H9 (cell line): ENCODE data around the gene LRP1B. TPM values are rescaled to one million over a fixed set of nuclear protein-coding genes. Genes with fewer than 3 reads are reported as not detected.

Source experiments
- DNase-seq: peaks from one replicate; pipeline ENCODE4 v3.0.0-alpha.2; 2017
- H2AFZ ChIP-seq: one replicate; pipeline ENCODE4 v1.6.1; 2013; ENCODE audit warnings: mild to moderate bottlenecking, low read length, control low read depth, moderate library complexity
- H2AK5ac ChIP-seq: 2 replicates; pipeline ENCODE4 v1.6.1; 2013; ENCODE audit warnings: low read length, control low read depth, mixed read lengths; ENCODE audit not compliant: insufficient read length
- H2BK120ac ChIP-seq: one replicate; pipeline ENCODE4 v1.6.1; 2013; ENCODE audit warnings: low read depth, mild to moderate bottlenecking, low read length, control low read depth, inconsistent platforms; ENCODE audit not compliant: poor library complexity, severe bottlenecking
- H2BK12ac ChIP-seq: 2 replicates; pipeline ENCODE4 v1.6.1; 2013; ENCODE audit warnings: low read length, control low read depth, mixed read lengths, low read depth; ENCODE audit not compliant: insufficient read length
- H2BK15ac ChIP-seq: 2 replicates; pipeline ENCODE4 v1.6.1; 2013; ENCODE audit warnings: low read depth, low read length, control low read depth
- H2BK20ac ChIP-seq: one replicate; pipeline ENCODE4 v1.6.1; 2013; ENCODE audit warnings: low read depth, mild to moderate bottlenecking, low read length, control low read depth, inconsistent platforms; ENCODE audit not compliant: poor library complexity, severe bottlenecking
- H2BK5ac ChIP-seq: 2 replicates; pipeline ENCODE4 v1.6.1; 2013; ENCODE audit warnings: low read length, control low read depth, mixed read lengths; ENCODE audit not compliant: insufficient read length
- H3K14ac ChIP-seq: 2 replicates; pipeline ENCODE4 v1.6.1; 2013; ENCODE audit warnings: low read length, control low read depth; ENCODE audit not compliant: insufficient read depth
- H3K18ac ChIP-seq: 2 replicates; pipeline ENCODE4 v1.6.1; 2013; ENCODE audit warnings: low read depth, mild to moderate bottlenecking, mixed read lengths, low read length, control low read depth; ENCODE audit not compliant: insufficient read length
- H3K23ac ChIP-seq: 2 replicates; pipeline ENCODE4 v1.6.1; 2013; ENCODE audit warnings: low read length, control low read depth, mixed read lengths, low read depth; ENCODE audit not compliant: insufficient read length
- H3K23me2 ChIP-seq: 2 replicates; pipeline ENCODE4 v1.6.1; 2013; ENCODE audit warnings: low read depth, mild to moderate bottlenecking, mixed read lengths, low read length, control low read depth; ENCODE audit not compliant: insufficient read length, poor library complexity, severe bottlenecking
- H3K27ac ChIP-seq: 2 replicates; pipeline ENCODE4 v1.5.1; 2013; ENCODE audit warnings: low read length, control low read depth, mixed read lengths, low read depth; ENCODE audit not compliant: insufficient read length
- H3K27me3 ChIP-seq: 2 replicates; pipeline ENCODE4 v1.6.1; 2013; ENCODE audit warnings: low read length, control low read depth, inconsistent platforms; ENCODE audit not compliant: insufficient read depth
- H3K4ac ChIP-seq: 2 replicates; pipeline ENCODE4 v1.6.1; 2013; ENCODE audit warnings: low read depth, mild to moderate bottlenecking, control low read depth, inconsistent platforms, low read length, moderate library complexity
- H3K4me1 ChIP-seq: 2 replicates; pipeline ENCODE4 v1.6.1; 2013; ENCODE audit warnings: low read length, control low read depth, inconsistent platforms; ENCODE audit not compliant: insufficient read depth
- H3K4me2 ChIP-seq: 2 replicates; pipeline ENCODE4 v1.6.1; 2013; ENCODE audit warnings: low read length, control low read depth, mixed read lengths; ENCODE audit not compliant: insufficient read length, insufficient read depth
- H3K56ac ChIP-seq: 2 replicates; pipeline ENCODE4 v1.6.1; 2013; ENCODE audit warnings: low read depth, mild to moderate bottlenecking, mixed read lengths, low read length, control low read depth; ENCODE audit not compliant: insufficient read length
- H3K79me1 ChIP-seq: 2 replicates; pipeline ENCODE4 v1.6.1; 2013; ENCODE audit warnings: low read depth, mild to moderate bottlenecking, moderate library complexity, low read length, control low read depth, inconsistent platforms; ENCODE audit not compliant: insufficient read depth, poor library complexity, severe bottlenecking
- H3K79me2 ChIP-seq: 2 replicates; pipeline ENCODE4 v1.6.1; 2013; ENCODE audit warnings: low read length, control low read depth, inconsistent platforms; ENCODE audit not compliant: insufficient read depth
- H3K9ac ChIP-seq: 2 replicates; pipeline ENCODE4 v1.6.1; 2013; ENCODE audit warnings: low read length, control low read depth, mixed read lengths; ENCODE audit not compliant: insufficient read length; ENCODE audit errors: extremely low read depth
- H3K9me3 ChIP-seq: one replicate; pipeline ENCODE4 v1.6.1; 2013; ENCODE audit warnings: low read depth, low read length, inconsistent platforms; ENCODE audit not compliant: control insufficient read depth
- H3T11ph ChIP-seq: one replicate; pipeline ENCODE4 v1.6.1; 2013; ENCODE audit warnings: mild to moderate bottlenecking, low read length, control low read depth, inconsistent platforms
- H4K20me1 ChIP-seq: one replicate; pipeline ENCODE4 v1.6.1; 2013; ENCODE audit not compliant: control insufficient read depth, insufficient read length, insufficient read depth
- H4K5ac ChIP-seq: 2 replicates; pipeline ENCODE4 v1.6.1; 2013; ENCODE audit warnings: low read depth, mild to moderate bottlenecking, mixed read lengths, low read length, control low read depth; ENCODE audit not compliant: insufficient read length
- H4K8ac ChIP-seq: replicated peaks from 2 replicates; pipeline ENCODE4 v1.6.1; 2013; ENCODE audit warnings: low read length, control low read depth, mixed read lengths, low read depth; ENCODE audit not compliant: insufficient read length
- H4K91ac ChIP-seq: 2 replicates; pipeline ENCODE4 v1.6.1; 2013; ENCODE audit warnings: low read depth, mild to moderate bottlenecking, moderate library complexity, mixed read lengths, low read length, control low read depth; ENCODE audit not compliant: insufficient read length
- H3K27ac Mint-ChIP-seq, 3 experiments: 2 replicates in 2 of 3; 3 replicates in 1 of 3; pipeline ENCODE4 v1.8.0; 2020 to 2021; ENCODE audit warnings: mixed read lengths in 3 of 3, mild to moderate bottlenecking in 1 of 3, moderate library complexity in 1 of 3
- H3K27me3 Mint-ChIP-seq: 2 replicates; pipeline ENCODE4 v1.8.0; 2021; ENCODE audit warnings: low read depth, mild to moderate bottlenecking, moderate library complexity, mixed read lengths
- H3K36me3 Mint-ChIP-seq, 3 experiments: 2 replicates in 2 of 3; 3 replicates in 1 of 3; pipeline ENCODE4 v1.8.0; 2020 to 2021; ENCODE audit warnings: low read depth in 3 of 3, mixed read lengths in 3 of 3; ENCODE audit not compliant: insufficient read depth in 1 of 3
- H3K4me1 Mint-ChIP-seq, 2 experiments: 2 replicates each; pipeline ENCODE4 v1.8.0; 2020; ENCODE audit warnings: mixed read lengths in 2 of 2
- H3K4me3 Mint-ChIP-seq, 2 experiments: 2 replicates in 1 of 2; 3 replicates in 1 of 2; pipeline ENCODE4 v1.8.0; 2020 to 2021; ENCODE audit warnings: mild to moderate bottlenecking in 2 of 2, mixed read lengths in 2 of 2, moderate library complexity in 1 of 2
- H3K9me3 Mint-ChIP-seq, 2 experiments: 2 replicates in 1 of 2; 3 replicates in 1 of 2; pipeline ENCODE4 v1.8.0; 2020; ENCODE audit warnings: mild to moderate bottlenecking in 2 of 2, mixed read lengths in 2 of 2, moderate library complexity in 1 of 2
- WGBS: extraction: QIAGEN DNeasy Blood & Tissue Kit; methylation state at CpG from one replicate; pipeline ENCODE4 v1.1.7; 2013; ENCODE audit warnings: missing lambda C conversion rate, low lambda C conversion rate, mixed read lengths; ENCODE audit not compliant: insufficient read length; ENCODE audit errors: extremely low coverage; 5-methylcytosine and 5-hydroxymethylcytosine counted together
- total RNA-seq: library from RNA; stranded (reverse); gene quantifications from 2 replicates; pipeline ENCODE4 v1.2.1, GENCODE V29; 2021
- TF ChIP-seq, protein P1 (sequence below): fragments of 200-600 bp; sonication (generic); conservative IDR thresholded peaks from 3 replicates; pipeline ENCODE4 v1.8.0; 2021; ENCODE audit warnings: antibody characterized with exemption, mild to moderate bottlenecking

Gene LRP1B
- total RNA-seq, 1 experiment from 2014 or later, result not detected

DNA sequence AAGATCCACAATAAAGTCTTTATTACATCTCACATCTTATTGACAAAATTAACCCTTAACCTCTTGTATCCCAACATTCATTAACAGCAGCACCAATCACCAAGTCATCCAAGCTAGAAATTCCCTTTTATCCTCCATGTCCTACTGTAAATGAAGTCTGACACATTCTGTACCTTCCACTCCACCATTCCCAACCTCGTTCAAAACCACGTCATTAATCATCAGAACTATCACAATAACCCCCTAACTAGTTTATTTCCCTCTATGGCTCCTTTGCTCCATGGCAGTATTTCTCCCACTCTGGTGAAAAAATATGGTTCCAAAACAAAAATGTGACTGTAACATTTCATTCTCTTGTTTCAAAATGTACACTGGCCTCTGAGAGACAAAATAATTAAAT lies 1626.2 kb downstream of the LRP1B start:
- no peak overlapping the region for H4K91ac ChIP-seq
- H2BK15ac ChIP-seq, result no peak overlapping the region
- no peak overlapping the region for H2AFZ ChIP-seq
- no peak overlapping the region for H3K4ac ChIP-seq
- H3K4me1 ChIP-seq, result no peaks in the 10 kb centered on the region
- no peak overlapping the region for H3K9ac ChIP-seq
- no peaks in the 10 kb centered on the region for H3K27me3 Mint-ChIP-seq
- H3K18ac ChIP-seq, result no peak overlapping the region
- no peak overlapping the region for H3T11ph ChIP-seq
- H2BK20ac ChIP-seq, result no peak overlapping the region
- H4K20me1 ChIP-seq, result no peaks in the 10 kb centered on the region
- no peak overlapping the region for H3K14ac ChIP-seq
- H2BK5ac ChIP-seq, result no peak overlapping the region
- no peaks in the 10 kb centered on the region for H3K9me3 Mint-ChIP-seq
- no peak overlapping the region for H2AK5ac ChIP-seq
- H3K79me2 ChIP-seq, result no peaks in the 10 kb centered on the region
- no peaks in the 10 kb centered on the region for H3K9me3 ChIP-seq
- no peak overlapping the region for H2BK12ac ChIP-seq
- no peaks in the 10 kb centered on the region for H3K23me2 ChIP-seq
- no peak overlapping the region for H3K56ac ChIP-seq
- no peak overlapping the region for H3K27ac ChIP-seq
- no peak overlapping the region for H3K23ac ChIP-seq
- 100% methylated on average over 2 of the region's 2 CpGs for WGBS
- no peaks in the 10 kb centered on the region for H3K27me3 ChIP-seq
- no peak overlapping the region for H4K5ac ChIP-seq
- no peak overlapping the region for H3K4me3 Mint-ChIP-seq
- H2BK120ac ChIP-seq, result no peak overlapping the region
- DNase-seq, result no peak
- H3K27ac Mint-ChIP-seq, result no peak overlapping the region
- H3K4me1 Mint-ChIP-seq, result no peaks in the 10 kb centered on the region
- no peaks in the 10 kb centered on the region for H3K36me3 Mint-ChIP-seq
- no peak overlapping the region for H3K4me2 ChIP-seq
- TF ChIP-seq, protein P1, sequence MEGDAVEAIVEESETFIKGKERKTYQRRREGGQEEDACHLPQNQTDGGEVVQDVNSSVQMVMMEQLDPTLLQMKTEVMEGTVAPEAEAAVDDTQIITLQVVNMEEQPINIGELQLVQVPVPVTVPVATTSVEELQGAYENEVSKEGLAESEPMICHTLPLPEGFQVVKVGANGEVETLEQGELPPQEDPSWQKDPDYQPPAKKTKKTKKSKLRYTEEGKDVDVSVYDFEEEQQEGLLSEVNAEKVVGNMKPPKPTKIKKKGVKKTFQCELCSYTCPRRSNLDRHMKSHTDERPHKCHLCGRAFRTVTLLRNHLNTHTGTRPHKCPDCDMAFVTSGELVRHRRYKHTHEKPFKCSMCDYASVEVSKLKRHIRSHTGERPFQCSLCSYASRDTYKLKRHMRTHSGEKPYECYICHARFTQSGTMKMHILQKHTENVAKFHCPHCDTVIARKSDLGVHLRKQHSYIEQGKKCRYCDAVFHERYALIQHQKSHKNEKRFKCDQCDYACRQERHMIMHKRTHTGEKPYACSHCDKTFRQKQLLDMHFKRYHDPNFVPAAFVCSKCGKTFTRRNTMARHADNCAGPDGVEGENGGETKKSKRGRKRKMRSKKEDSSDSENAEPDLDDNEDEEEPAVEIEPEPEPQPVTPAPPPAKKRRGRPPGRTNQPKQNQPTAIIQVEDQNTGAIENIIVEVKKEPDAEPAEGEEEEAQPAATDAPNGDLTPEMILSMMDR, result no peak
- H3K79me1 ChIP-seq, result no peaks in the 10 kb centered on the region
- no peak overlapping the region for H4K8ac ChIP-seq
